SIG-M5 treated with dmso at 0.1 percent for 504 hours (cell line): ENCODE measurements around the gene DTNA.

Experiments used
- DNase-seq: peaks from one replicate; lab custom pipeline; 2025; ENCODE audit not compliant: unreplicated experiment; lab: John Stamatoyannopoulos, UW

DTNA gene

GRCh38 chr18:34847408-34847807 is 137.3 kb downstream of the DTNA start:
- DNase-seq = no peak

- DNase-seq = no peak
Measured at GRCh38 chr18:34848156-34848555, 138.1 kb downstream of the DTNA start.

DNA sequence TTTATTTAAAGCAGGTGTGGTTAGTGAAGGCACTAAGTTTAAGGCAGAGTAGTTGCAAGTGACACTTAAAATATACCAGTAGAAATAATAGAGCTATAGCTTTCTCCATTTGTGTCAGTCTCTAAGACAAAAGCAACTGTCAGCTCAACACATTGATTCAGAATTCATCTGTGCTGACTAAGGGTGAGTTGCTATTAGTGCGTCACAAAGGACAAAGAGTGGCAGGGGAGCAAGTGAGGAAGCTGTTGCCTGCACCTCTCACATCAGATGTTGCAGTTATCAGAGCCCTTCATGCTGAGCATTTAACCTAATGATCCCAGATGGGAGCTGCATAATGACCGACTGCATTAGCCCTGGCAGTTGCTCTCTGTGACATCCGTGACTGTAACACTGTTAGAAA is 138.6 kb downstream of the DTNA start:
- no peak for DNase-seq

- DNase-seq = no peak
Measured at GRCh38 chr18:34857320-34857719, 147.2 kb downstream of the DTNA start.

- no peak for DNase-seq
Measured at GRCh38 chr18:34858188-34858587, 148.1 kb downstream of the DTNA start.

- DNase-seq = no peak
Measured at GRCh38 chr18:34859496-34859895, 149.4 kb downstream of the DTNA start.

GRCh38 chr18:34862561-34862960 is 152.5 kb downstream of the DTNA start:
- no peak for DNase-seq

DNA sequence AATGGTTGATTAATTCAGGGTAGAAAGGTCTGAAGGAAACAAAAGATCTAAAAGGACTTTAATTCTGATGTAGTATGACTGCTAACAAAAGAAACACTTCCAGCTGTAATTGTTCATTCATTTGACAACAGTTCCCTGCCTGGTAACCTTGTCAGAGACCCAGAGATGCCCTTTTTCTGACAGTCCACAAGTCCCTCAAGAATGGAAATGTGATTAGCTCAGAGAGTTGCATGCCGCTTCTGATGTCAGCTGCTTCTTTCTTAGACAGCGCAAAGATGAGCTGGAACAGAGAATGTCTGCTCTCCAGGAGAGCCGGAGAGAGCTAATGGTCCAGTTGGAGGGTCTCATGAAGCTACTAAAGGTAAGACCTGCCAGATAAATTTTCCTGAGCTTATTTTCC is 153.6 kb downstream of the DTNA start:
- DNase-seq = no peak

- DNase-seq = no peak
Measured at GRCh38 chr18:34864836-34865497, 154.9 kb downstream of the DTNA start.

GRCh38 chr18:34866310-34866709 is 156.2 kb downstream of the DTNA start:
- no peak for DNase-seq

DNA sequence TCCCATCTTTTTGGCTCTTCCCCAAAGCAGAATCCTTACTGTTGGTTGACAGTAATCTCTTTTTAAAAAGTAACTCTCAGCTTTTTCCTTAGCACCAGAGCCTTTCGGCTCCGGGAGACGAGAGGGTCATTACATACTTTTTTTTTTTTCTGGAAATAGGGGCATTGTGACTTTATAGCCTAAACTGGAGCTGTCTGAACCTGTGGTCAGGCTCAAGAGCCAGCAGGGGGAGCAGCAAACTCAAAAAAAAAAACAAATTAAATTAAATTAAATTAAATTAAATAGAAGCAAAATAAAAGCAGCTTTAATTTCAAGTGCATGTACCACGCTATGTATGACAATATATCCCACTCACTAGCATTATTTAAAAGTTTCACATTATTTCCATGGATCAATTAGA is 156.6 kb downstream of the DTNA start:
- DNase-seq = no peak

GRCh38 chr18:34867520-34867919 is 157.4 kb downstream of the DTNA start:
- no peak for DNase-seq

- DNase-seq = no peak
Measured at GRCh38 chr18:34870555-34871310, 160.6 kb downstream of the DTNA start.

GRCh38 chr18:34871435-34871834 is 161.3 kb downstream of the DTNA start:
- no peak for DNase-seq

DNA sequence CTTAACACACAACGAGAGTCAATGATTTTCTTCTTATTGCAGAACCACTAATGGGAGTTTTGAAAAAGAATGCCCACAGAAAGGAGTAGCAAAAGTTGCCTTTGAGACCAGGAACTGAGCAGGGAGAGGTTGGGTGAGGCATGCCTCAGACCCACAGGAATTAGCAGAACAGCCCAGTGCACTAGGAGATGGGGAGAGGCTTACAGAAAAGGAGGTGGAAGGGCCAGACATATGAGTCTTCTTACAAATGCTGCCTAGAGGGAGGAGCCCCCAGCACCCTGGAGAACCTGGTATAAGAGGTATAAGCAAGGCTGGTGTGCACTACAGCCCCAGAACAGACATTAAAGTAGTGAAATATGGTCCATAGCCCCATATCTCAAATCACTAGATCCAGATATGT is 162.0 kb downstream of the DTNA start:
- no peak for DNase-seq

DNA sequence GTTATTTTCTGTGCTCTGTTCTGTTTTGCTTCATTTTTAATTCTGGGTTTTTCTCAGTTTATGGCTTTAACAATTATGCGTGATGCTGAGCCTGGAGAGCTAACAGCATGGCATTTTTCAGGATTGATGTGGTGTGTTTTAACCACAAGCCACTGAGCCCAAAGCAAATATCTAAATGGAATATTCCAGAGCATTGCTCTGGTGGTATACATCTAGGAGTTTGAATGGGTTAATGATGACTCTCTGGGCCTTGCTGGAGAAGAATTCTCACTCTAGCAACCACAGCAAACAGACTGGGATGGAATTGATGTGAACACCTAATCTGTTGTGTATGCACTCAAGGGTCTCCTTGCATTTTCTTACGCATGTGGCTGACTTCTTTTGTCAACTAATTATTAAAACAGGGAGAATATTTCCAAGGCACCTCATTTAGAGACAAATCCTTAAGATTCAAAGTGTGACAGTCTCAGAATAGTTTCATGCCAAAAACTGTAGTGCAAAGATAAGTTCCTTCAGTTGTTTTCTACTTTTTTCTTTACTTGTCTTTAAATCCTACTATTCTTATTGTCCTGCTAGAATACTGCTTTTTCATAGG is 164.0 kb downstream of the DTNA start:
- DNase-seq = no peak

GRCh38 chr18:34875150-34875549 is 165.1 kb downstream of the DTNA start:
- DNase-seq = no peak

DNA sequence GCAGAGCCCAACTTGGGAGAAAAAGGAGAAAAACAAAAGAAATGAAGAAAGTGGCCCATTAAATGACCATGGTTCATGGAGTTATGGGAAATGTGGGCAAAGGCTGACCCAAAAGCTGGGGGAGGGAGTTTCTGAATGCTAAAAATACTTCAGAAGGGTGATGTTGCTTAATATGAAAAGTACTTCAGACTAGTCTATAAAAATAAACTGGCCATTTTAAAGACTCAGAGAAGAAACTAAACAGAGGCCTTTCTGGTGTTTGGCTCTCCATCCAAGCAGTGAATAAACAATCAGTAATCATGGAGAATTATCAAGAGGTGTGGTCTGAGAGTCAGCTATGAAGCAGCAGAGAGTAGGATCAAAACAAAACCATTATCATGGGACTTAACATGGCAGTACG is 170.3 kb downstream of the DTNA start:
- peak; percentile 11 for DNase-seq

DNA sequence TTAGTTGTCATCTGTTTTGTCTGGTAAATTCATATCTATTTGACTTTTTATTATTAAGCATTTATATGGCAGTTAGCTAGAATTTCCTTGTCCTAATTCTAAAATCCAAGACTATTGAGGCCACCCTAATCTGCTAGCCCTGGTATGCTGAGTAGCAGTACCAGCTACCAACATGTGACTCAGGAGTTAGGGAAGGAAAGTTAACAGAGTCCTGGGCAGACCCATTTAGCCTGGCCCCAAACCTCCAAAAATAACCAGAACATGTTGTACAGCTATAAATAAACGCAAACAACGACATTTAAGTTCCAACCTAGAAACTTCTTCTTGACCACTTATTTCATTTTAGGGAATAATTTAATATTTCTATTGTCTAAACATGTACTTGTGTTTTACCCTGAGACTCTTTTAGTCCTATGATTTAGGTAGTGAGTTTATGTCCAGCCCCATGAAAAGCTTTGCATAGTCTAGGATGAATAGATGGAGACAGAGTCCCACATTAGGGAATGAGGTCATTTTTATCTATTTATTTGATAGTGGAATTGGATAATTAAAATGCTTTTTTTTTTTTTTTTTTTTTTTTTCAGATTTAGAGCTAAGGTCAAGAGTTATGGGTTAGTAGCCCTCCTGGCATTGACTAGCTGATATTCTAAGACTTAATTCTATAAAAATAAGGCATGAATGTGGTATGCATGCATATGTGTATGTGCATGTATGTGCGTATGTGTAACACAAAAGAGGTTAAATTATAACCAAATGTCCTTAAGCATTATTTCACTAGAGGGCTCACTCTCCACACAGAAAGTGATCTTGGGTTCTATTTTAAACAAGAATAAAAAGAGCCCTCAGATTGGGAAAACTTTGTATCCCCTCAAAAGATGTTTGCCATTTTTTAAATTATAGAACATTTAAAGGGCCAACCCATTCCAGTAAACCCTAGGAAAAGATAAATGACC is 171.1 kb downstream of the DTNA start:
- DNase-seq = no peak

GRCh38 chr18:34884436-34884835 is 174.3 kb downstream of the DTNA start:
- no peak for DNase-seq

GRCh38 chr18:34886177-34886576 is 176.1 kb downstream of the DTNA start:
- DNase-seq = no peak
